Measurements from ENCODE around the gene SLC27A6.

The SLC27A6 gene

DNA sequence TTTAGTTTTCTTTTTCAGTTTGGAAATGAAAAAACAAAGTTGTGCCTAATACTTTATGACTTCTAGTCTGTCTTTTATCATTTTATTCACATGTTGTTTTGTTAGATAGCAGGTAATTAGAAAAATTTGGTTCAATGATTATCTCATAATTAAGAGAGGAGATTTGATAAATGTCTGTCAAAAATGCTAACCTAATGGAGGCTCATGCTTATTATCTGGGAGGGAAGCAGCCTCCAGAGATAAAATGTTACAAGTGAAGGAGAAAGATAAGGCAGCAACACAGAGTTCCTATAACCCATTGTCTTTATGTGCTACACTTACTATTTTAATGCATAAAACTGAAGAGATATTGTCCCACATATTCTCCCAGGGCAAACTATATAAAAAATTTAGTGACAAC, 53.5 kb downstream of the SLC27A6 start:
- Histone ChIP-seq H3K27ac (ENCODE audit: poor library complexity, severe bottlenecking) (no peak overlapping the region), H3K4me1 (ENCODE audit: insufficient read depth, poor library complexity, severe bottlenecking) (no peaks in the 10 kb centered on the region), H3K4me3 (ENCODE audit: severe bottlenecking) (no peak overlapping the region), H3K36me3 (ENCODE audit: low read depth) (no peaks in the 10 kb centered on the region), H3K9me3 (ENCODE audit: severe bottlenecking) (no peaks in the 10 kb centered on the region), H3K27me3 (ENCODE audit: insufficient read depth, poor library complexity, severe bottlenecking) (peaks cover 15% of the 10 kb centered on the region)
- ATAC-seq (ENCODE audit: low read depth): no peak
- no peak for TF ChIP-seq CTCF (IDR thresholded peaks at IDR 0.05; ENCODE audit: poor library complexity, severe bottlenecking)
- no peak for DNase-seq (ENCODE audit: low spot score)

DNA sequence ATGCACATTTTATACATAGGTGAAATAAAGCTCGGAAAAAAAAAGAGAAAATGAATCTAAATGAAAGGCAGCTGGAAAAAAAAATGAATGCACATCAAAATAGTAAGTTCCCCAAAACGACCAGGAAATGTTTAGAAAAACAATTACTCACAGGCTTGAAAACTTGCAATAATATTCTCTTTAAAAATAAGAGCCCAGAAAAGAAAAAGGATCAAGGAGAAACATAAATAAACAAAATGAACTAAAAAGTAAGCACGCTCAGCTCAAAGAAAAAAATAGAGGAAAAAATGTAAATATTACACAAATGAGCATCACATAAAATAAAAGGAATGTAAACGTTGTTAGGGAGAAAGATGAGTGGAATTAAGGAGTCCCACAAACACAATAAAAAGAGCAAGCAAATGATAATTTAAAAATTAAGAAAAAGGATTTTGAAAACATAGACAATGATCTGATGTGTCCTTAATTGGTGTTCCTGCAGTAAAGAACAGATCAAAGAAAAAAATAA, 54.2 kb downstream of the SLC27A6 start:
- Histone ChIP-seq H3K36me3 (ENCODE audit: low read depth) (no peaks in the 10 kb centered on the region), H3K4me1 (ENCODE audit: insufficient read depth, poor library complexity, severe bottlenecking) (no peaks in the 10 kb centered on the region), H3K27me3 (ENCODE audit: insufficient read depth, poor library complexity, severe bottlenecking) (peaks cover 15% of the 10 kb centered on the region), H3K27ac (ENCODE audit: poor library complexity, severe bottlenecking) (no peak overlapping the region), H3K4me3 (ENCODE audit: severe bottlenecking) (no peak overlapping the region), H3K9me3 (ENCODE audit: severe bottlenecking) (no peaks in the 10 kb centered on the region)
- ATAC-seq (ENCODE audit: low read depth): no peak
- no peak for TF ChIP-seq CTCF (IDR thresholded peaks at IDR 0.05; ENCODE audit: poor library complexity, severe bottlenecking)
- DNase-seq (ENCODE audit: low spot score): no peak

- Histone ChIP-seq H3K4me1 (ENCODE audit: insufficient read depth, poor library complexity, severe bottlenecking) (no peaks in the 10 kb centered on the region), H3K36me3 (ENCODE audit: low read depth) (no peaks in the 10 kb centered on the region), H3K27ac (ENCODE audit: poor library complexity, severe bottlenecking) (no peak overlapping the region), H3K9me3 (ENCODE audit: severe bottlenecking) (no peaks in the 10 kb centered on the region), H3K27me3 (ENCODE audit: insufficient read depth, poor library complexity, severe bottlenecking) (peaks cover 15% of the 10 kb centered on the region), H3K4me3 (ENCODE audit: severe bottlenecking) (no peak overlapping the region)
- ATAC-seq (ENCODE audit: low read depth): no peak; the same call in 2 of the 3 replicates
- no peak for DNase-seq (ENCODE audit: low spot score)
- no peak for TF ChIP-seq CTCF (IDR thresholded peaks at IDR 0.05; ENCODE audit: poor library complexity, severe bottlenecking)
Measured at GRCh38 chr5:129020683-129021082, 55.4 kb downstream of the SLC27A6 start.

- no peak for TF ChIP-seq CTCF (IDR thresholded peaks at IDR 0.05; ENCODE audit: poor library complexity, severe bottlenecking)
- DNase-seq (ENCODE audit: low spot score): no peak
- Histone ChIP-seq H3K4me3 (ENCODE audit: severe bottlenecking) (no peak overlapping the region), H3K9me3 (ENCODE audit: severe bottlenecking) (no peaks in the 10 kb centered on the region), H3K27ac (ENCODE audit: poor library complexity, severe bottlenecking) (no peak overlapping the region), H3K4me1 (ENCODE audit: insufficient read depth, poor library complexity, severe bottlenecking) (no peaks in the 10 kb centered on the region), H3K36me3 (ENCODE audit: low read depth) (no peaks in the 10 kb centered on the region), H3K27me3 (ENCODE audit: insufficient read depth, poor library complexity, severe bottlenecking) (peaks cover 15% of the 10 kb centered on the region)
- no peak for ATAC-seq (ENCODE audit: low read depth)
Measured at GRCh38 chr5:129021744-129022143, 56.5 kb downstream of the SLC27A6 start.

DNA sequence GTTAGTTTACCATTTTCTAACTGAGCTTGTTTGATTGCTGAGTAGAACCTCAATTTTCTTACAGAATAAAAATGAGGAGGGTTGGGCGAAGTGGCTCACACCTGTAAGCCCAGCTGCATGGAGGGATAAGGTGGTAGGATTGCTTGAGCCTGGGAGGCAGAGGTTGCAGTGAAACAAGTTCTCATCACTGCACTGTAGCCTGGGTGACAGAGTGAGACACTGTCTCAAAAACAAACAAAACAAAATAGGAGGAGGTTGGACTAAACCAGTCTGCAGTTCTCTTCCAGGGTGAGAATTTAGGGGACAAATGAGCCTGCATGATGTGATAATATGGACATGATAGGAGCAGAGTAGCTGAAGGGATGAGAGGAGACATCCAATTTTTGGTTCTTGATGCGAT, 57.3 kb downstream of the SLC27A6 start:
- no peaks in the 10 kb centered on the region for H3K9me3 ChIP-seq (ENCODE audit: severe bottlenecking)
- H3K4me1 ChIP-seq (ENCODE audit: insufficient read depth, poor library complexity, severe bottlenecking): no peaks in the 10 kb centered on the region
- no peak for DNase-seq (ENCODE audit: low spot score)
- peaks cover 15% of the 10 kb centered on the region for H3K27me3 ChIP-seq (ENCODE audit: insufficient read depth, poor library complexity, severe bottlenecking)
- no peak overlapping the region for H3K27ac ChIP-seq (ENCODE audit: poor library complexity, severe bottlenecking)
- H3K36me3 ChIP-seq (ENCODE audit: low read depth): no peaks in the 10 kb centered on the region
- no peak for ATAC-seq (ENCODE audit: low read depth)
- no peak overlapping the region for H3K4me3 ChIP-seq (ENCODE audit: severe bottlenecking)
- TF ChIP-seq CTCF (IDR thresholded peaks at IDR 0.05; ENCODE audit: poor library complexity, severe bottlenecking): no peak
